Ovary (tissue), 9 donors: ENCODE data around the gene MTA1. TPM values are rescaled to one million over a fixed set of nuclear protein-coding genes. Genes with fewer than 3 reads are reported as not detected.

Experiments
- DNase-seq, 5 donors: peaks; one replicate each; pipeline ENCODE4 v3.0.0-alpha.2; 2019 to 2020
- H3K27ac ChIP-seq, 2 donors: fragments of 200-600 bp; one replicate each; pipeline versions ENCODE4 v1.5.1 to v1.8.0; 2019 to 2022
- H3K27me3 ChIP-seq: fragments of 200-600 bp; one replicate; pipeline ENCODE4 v1.8.0; 2022
- H3K36me3 ChIP-seq: fragments of 200-600 bp; sonication (generic); one replicate; pipeline ENCODE4 v1.5.1; 2019
- H3K4me1 ChIP-seq: one replicate; pipeline ENCODE4 v1.8.1; 2013; ENCODE audit warnings: mild to moderate bottlenecking, moderate library complexity; ENCODE audit not compliant: insufficient read depth
- H3K4me3 ChIP-seq: fragments of 200-600 bp; sonication (generic); one replicate; pipeline ENCODE4 v1.5.1; 2017
- H3K9me3 ChIP-seq, 2 donors: fragments of 200-600 bp in 1 of 2; sonication (generic) in 1 of 2; one replicate each; pipeline versions ENCODE4 v1.5.1 to v1.8.1; 2013 to 2019; ENCODE audit warnings: mild to moderate bottlenecking in 1 of 2, moderate library complexity in 1 of 2
- EP300 ChIP-seq: sonication (generic); formaldehyde crosslinking; IDR thresholded peaks from one replicate; pipeline ENCODE4 v1.6.1; 2017; ENCODE audit warnings: antibody characterized with exemption
- POLR2A ChIP-seq: fragments of 450-650 bp; IDR thresholded peaks from one replicate; pipeline ENCODE4 v1.6.1; 2017; ENCODE audit warnings: antibody characterized with exemption, mild to moderate bottlenecking, moderate library complexity
- WGBS, 3 donors: extraction: QIAGEN DNeasy Blood & Tissue Kit in 1 of 3; methylation state at CpG; one replicate each; pipeline versions ENCODE4 v1.1.5 to v1.1.7; 2013 to 2017; 5-methylcytosine and 5-hydroxymethylcytosine counted together
- intact Hi-C, 4 donors: fragments of 100-400 bp; cut with DNase I; formaldehyde crosslinking; loops; one replicate each; pipeline versions ENCODE4 v1.11.0 to v1.15.1; 2022 to 2023
- polyA plus RNA-seq, 2 donors: library from polyadenylated mRNA; stranded (reverse); fragments of 200-250 nt in 1 of 2; fragments of 350-450 nt in 1 of 2; fragmentation: Illumina TruSeq in 1 of 2; extraction: RNeasy Lipid Tissue Mini Kit (QIAGEN cat#74804) in 1 of 2; gene quantifications; one replicate each; pipeline ENCODE4 v1.2.3, GENCODE V29; 2013 to 2014
- total RNA-seq, 7 donors: library from RNA; depleted of rRNA in 2 of 7; stranded (reverse); fragments of >200 nt in 2 of 7; fragmentation: NEBNext Ultra II Directional in 3 of 7; extraction: Animal tissue kit (Norgen Biotek cat#: 25700) in 3 of 7; gene quantifications; one replicate each; pipeline versions ENCODE4 v1.1.0 to v1.2.4, GENCODE V29; 2016 to 2023
- TF ChIP-seq, protein P1 (sequence below), 3 donors: fragments of 450-650 bp in 2 of 3; fragments of 200-600 bp in 1 of 3; IDR thresholded peaks; one replicate each; pipeline versions ENCODE4 v1.5.1 to v1.8.0; 2016 to 2022; ENCODE audit warnings: antibody characterized with exemption in 3 of 3, mild to moderate bottlenecking in 1 of 3
- donor health status: DM: no; HTN: no; CAD: no; lungs with moderate emphysema.
- donor health status: DM: no; HTN: no; CAD: no.
- donor health status: Bipolar disorder and iron deficiency.
- donor health status: DM: yes; HTN: yes; CAD: no.
- donor health status: DM: no; HTN: no; CAD: no.
- donor health status: DM: yes; HTN: yes; CAD: no.

Gene MTA1
- total and polyA plus RNA-seq, 9 donors, result 23.0 to 128 (median 104) TPM

DNA sequence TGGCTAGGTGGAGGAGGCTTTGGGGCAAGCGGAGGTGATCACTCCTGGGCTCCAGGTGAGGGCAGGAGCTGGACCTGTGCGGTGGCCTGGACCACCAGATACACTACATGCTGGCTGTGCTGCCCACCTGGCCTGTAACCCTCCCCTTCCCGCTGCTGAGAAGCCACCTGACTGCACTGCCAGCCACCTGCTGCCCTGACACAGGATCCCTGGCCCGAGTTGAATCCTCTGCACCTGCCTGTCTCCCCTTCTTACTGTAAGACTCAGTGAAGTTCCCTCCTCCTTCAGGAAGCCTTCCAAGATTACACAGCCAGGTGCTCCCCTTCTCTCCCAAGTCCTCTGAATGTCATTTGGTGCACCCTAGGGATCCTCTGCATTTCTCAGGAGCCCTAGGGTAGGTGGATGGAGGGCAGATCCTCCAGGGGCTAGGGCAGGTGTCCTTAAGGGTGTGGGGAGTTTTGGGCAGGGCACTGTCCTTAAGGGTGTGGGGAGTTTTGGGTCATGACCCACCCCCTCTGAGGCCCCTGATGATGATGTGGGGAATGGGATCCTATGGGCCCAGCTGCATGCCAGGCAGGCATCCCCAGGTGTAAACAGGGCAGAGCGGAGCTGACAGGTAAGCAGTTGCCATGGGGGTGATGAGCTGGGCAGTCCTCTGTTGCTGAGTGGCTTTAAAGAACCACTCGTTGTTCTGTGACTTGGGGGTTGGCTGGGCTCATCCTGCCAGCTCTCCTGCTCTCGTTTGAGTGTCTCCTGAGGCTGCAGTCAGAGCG lies 6.7 kb upstream of the MTA1 start:
- Histone ChIP-seq H3K9me3 (no peaks in the 10 kb centered on the region), H3K36me3 (no peaks in the 10 kb centered on the region), H3K4me3 (no peak overlapping the region), H3K27me3 (no peaks in the 10 kb centered on the region), H3K27ac (no peak overlapping the region), H3K4me1 (peaks cover 4% of the 10 kb centered on the region)
- whole genome bisulfite sequencing, 3 donors, result 60 to 74% (median 74%) methylated on average over 8 of the region's 8 CpGs
- TF ChIP-seq EP300 (no peak), POLR2A (no peak)
- TF ChIP-seq, protein P1, sequence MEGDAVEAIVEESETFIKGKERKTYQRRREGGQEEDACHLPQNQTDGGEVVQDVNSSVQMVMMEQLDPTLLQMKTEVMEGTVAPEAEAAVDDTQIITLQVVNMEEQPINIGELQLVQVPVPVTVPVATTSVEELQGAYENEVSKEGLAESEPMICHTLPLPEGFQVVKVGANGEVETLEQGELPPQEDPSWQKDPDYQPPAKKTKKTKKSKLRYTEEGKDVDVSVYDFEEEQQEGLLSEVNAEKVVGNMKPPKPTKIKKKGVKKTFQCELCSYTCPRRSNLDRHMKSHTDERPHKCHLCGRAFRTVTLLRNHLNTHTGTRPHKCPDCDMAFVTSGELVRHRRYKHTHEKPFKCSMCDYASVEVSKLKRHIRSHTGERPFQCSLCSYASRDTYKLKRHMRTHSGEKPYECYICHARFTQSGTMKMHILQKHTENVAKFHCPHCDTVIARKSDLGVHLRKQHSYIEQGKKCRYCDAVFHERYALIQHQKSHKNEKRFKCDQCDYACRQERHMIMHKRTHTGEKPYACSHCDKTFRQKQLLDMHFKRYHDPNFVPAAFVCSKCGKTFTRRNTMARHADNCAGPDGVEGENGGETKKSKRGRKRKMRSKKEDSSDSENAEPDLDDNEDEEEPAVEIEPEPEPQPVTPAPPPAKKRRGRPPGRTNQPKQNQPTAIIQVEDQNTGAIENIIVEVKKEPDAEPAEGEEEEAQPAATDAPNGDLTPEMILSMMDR (IDR thresholded peaks at IDR 0.05), result no peak
- intact Hi-C loops, result loop anchor here in 1 of 4 donors (10.0 kb wide), 1 partner anchor 62 kb away; the partner anchor contains the start of gene CRIP2
- DNase-seq, result peak in 1 of 5 donors; percentile 17

DNA sequence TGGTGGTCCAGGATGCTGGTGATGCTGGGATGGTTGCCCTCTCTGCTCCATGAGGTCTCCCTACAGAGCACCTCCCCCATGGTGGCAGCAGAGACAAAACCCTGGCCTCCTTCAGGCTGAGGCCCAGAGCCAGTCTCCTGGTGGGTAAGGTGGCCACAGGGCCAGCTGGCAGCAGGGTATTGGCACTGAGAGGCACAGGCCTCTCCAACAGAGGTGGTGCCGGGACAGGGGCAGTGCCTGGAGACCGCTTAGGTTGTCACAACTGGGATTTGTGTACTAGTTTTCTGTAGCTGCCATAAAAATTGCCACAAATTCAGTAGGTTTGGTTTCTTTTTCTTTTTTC lies 6.1 kb upstream of the MTA1 start:
- TF ChIP-seq EP300 (no peak), POLR2A (no peak)
- TF ChIP-seq, protein P1 (IDR thresholded peaks at IDR 0.05), result no peak
- Histone ChIP-seq H3K36me3 (no peaks in the 10 kb centered on the region), H3K27ac (no peak overlapping the region), H3K4me1 (peaks cover 4% of the 10 kb centered on the region), H3K27me3 (no peaks in the 10 kb centered on the region), H3K9me3 (no peaks in the 10 kb centered on the region), H3K4me3 (no peak overlapping the region)
- intact Hi-C loops, result loop anchor here in 1 of 4 donors (10.0 kb wide), 1 partner anchor 61 kb away; the partner anchor contains the start of gene CRIP2
- 92 to 94% (median 93%) methylated on average over 2 of the region's 2 CpGs for WGBS, 3 donors
- no peak for DNase-seq

DNA sequence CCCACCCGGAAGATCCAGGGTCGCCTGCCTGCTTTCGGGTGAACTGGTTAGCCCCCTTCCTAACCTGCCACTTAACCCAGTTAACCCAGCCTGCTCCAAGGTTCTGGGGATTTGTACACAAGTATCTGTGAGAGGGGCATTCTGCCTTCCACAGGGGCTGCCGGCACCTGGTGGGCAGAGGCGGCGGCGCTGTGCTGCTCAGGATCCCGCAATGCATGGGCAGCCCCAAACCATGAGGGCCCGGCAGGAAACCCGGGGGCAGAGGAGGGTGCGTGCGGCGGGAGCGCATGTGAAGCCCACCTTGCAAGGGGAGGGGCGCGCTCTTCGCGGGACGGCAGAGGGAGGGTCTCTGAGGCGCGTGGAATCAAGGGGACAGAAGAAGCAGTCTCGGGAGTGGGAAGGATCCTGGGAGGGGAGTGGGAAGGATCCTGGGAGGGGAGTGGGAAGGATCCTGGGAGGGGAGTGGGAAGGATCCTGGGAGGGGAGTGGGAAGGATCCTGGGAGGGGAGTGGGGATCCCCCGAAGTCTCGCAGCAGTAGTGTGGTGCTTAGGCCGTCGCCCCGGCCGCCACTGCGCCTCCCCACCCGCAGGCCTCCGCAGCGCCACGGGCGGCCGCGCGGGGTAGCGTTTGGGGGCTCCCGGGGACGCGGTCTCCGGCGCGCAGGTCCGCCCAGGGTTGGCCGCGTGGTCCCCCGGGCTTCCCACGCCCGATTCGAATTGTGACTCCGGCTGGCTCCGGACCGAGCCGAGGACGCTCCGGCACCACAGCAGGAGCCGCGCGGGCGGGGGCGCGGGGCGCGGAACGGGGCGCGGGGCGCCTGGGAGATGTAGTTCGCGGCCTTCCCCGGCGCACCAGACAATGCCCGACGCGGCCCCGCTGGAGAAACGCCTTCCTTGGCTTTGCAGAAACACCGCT lies 4.9 kb upstream of the MTA1 start:
- peak; percentile 62 to 85 (median 77) for DNase-seq
- intact Hi-C loops, result loop anchor here in 1 of 4 donors (10.0 kb wide), 1 partner anchor 60 kb away; the partner anchor contains the start of gene CRIP2
- no peaks in the 10 kb centered on the region for H3K36me3 ChIP-seq
- peak overlapping the region; percentile 42 for H3K4me3 ChIP-seq
- no peaks in the 10 kb centered on the region for H3K9me3 ChIP-seq
- TF ChIP-seq, protein P1 (IDR thresholded peaks at IDR 0.05), result peak; percentile 59 to 89 (median 83)
- no peak for TF ChIP-seq EP300
- H3K27me3 ChIP-seq, result no peaks in the 10 kb centered on the region
- 5 to 9% (median 6%) methylated on average over 70 to 79 of the region's 79 CpGs for WGBS, 3 donors
- peak overlapping the region in 1 of 2 donors; percentile 30 for H3K27ac ChIP-seq
- peaks cover 8% of the 10 kb centered on the region for H3K4me1 ChIP-seq
